GM18508 (cell line): Measurements from ENCODE around the gene VSTM1.
"Not testable (repeated sequence)": the region's sequence is repeated elsewhere in the genome, so short reads cannot be mapped to it uniquely, and the experiment has no call there.

Source experiments
- ATAC-seq: cut with Tn5 transposase; IDR thresholded peaks from one replicate; pipeline ENCODE4 v1.9.1; 2021; ENCODE audit warnings: moderate number of reproducible peaks; ENCODE audit not compliant: insufficient read depth, unreplicated experiment

Gene VSTM1

GRCh38 chr19:54077334-54077733, 13.6 kb upstream of the VSTM1 start:
- ATAC-seq: no peak

GRCh38 chr19:54074851-54075250, 11.2 kb upstream of the VSTM1 start:
- no peak for ATAC-seq

- no peak for ATAC-seq
Measured at GRCh38 chr19:54073829-54074228, 10.1 kb upstream of the VSTM1 start.

DNA sequence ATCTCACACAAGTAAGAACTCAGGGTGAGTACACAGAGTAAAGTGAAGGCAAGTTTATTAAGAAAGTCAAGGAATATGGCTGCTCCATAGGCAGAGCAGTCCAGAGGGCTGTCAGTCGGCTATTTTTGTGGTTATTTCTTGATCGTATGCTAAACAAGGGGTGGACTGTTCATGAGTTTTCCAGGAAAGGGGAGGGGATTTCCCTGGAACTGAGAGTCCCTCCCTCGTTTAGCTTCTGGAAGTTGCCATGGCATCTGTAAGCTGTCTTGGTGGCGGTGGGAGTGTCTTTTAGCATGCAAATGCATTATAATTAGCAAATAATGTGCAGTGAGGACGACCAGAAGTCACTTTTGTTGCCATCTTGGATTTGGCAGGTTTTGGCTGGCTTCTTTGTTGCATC, 5.8 kb upstream of the VSTM1 start:
- no peak for ATAC-seq

GRCh38 chr19:54062643-54063042, 1.1 kb downstream of the VSTM1 start:
- no peak for ATAC-seq

DNA sequence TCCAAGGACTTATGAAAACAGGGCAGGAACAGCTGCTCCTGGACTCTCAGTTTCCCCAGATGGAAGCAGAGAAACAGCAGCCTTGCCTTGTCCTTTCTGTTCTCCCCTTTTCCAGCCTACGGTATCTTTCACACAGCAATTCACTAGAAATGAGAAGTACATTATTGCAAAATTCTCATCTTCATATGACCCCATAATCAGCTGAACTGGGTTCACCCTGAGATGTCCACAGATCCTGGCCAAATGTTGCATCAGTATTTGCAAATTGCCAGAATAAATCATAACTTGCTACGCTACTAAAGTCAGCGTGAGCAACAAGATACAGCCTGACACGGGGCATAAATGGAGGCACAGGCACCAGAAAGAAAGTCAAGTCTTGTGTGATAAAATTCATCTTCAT, 16.1 kb downstream of the VSTM1 start:
- ATAC-seq: no peak

DNA sequence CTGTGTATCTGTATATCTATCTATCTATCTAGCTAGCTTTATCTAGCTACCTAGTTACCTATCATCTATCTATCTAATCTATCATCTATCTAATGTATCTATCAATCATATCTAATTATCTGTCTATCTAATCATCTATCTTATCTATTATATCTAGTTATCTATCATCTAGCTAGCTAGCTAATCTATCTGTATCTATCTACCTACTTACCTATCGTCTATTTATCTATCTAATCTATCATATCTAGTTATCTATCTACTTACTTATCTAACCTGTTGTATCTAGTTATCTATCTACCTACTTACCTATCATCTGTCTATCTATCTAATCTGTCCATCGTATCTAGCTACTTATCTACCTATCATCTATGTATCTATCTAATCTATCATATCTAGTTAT, 17.9 kb downstream of the VSTM1 start:
- ATAC-seq: no peak

DNA sequence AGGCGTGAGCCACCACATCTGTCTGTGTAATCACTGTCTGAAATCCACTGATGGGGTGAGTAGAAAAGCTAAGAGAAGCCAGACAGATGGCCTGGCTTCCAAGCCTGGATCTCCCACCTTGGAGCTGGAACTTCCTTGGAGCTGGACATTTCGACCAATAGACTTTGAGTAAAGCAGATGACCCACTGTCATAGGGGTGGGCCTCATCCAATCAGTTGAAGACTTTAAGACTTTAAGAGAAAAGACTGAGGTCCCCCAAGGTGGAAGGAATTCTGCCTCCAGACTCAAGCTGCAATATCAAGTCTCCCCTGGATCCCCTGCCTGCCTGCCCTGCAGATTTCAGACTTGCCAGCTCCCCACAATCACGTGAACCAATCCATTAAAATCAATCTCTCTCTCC, 20.7 kb downstream of the VSTM1 start:
- ATAC-seq: no peak

- no peak for ATAC-seq
Measured at GRCh38 chr19:54041969-54042606, 21.6 kb downstream of the VSTM1 start.

GRCh38 chr19:54040003-54040402, 23.7 kb downstream of the VSTM1 start:
- ATAC-seq: no peak

DNA sequence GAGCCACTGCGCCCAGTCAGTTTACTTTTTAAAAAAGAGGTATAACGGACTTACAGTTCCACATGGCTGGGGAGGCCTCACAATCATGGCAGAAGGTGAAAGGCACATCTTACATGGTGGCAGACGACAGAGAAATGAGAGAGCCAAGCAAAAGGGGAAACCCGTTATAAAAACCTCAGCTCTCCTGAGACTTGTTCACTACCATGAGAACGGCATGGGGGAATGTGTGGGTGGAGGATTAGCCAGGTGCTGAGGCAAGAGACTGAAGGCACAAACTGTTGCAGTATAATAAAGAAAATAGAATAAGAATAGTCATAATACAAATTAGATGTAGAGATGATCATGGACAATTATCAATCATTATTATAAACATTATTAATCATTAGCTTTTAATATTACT, 27.2 kb downstream of the VSTM1 start:
- not testable (repeated sequence) for ATAC-seq

DNA sequence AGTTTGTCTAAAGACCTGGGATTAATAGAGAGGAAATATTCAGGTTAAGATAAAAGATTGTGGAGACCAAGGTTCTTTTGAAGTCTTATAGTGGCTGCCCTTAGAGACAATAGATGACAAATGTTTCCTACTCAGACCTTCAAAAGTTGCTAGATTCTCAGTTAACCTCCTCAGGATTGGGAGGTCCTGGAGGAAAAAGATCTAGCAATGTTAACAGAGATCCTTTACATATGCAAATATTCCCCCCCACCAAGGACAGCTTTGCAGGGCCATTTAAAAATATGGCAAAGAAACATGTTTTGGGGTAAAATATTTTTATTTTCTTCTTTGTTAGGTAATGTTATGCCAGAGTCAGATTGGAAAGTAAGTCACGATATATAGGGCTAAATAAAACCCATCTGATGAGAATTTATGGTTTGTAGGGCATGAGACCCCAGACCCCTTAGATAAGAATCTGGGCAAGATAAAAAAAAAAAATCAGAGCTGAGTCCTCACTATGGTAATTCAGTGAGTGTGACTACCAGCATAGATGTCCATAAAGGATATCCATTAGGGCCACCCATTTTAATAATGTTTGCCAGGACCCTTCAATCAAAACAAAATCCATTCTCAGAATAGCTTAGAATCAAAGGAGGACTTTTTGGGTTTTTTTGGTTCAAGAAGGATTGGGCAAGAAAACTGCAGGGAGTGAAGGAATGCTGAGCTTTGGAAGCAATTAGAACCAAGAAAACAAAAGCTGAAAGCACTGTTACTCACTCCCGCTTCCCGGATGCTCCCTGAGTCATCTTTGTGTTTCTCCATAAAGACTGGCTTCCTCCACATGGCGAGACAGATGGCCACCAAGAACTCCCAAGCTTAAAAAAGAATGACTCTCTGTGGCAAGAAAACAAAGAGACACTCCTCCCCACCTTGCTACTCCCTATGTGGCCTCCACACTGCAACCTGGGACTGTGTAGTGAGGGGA, 28.2 kb downstream of the VSTM1 start:
- ATAC-seq: no peak

- ATAC-seq: no peak
Measured at GRCh38 chr19:54030895-54031586, 32.7 kb downstream of the VSTM1 start.

DNA sequence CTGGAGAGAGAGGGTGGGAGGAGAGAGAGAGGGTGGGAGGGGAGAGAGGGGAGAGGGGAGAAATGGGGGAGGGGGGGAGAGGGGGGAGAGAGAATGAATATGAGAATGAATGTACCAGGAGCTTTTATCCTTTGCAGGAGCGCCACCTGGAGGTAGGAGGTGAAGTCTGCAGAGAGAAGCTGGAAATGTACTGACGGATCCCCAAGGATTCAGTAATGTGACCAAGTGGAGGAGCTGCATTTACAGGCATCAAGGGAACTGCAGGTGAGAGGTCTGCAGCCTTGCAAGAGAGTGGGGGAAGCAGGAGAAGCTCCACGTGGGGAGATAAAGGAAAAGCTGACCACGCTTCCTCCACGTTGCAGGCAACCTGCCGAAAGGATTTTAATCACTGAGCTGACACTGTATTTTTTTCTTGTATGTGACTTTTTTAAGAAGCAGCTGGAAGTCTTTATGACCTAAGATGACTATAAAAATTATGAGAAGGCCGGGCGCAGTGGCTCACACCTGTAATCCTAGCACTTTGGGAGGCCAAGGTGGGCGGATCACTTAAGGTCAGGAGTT, 33.7 kb downstream of the VSTM1 start:
- ATAC-seq: no peak

- ATAC-seq: no peak
Measured at GRCh38 chr19:54029301-54029700, 34.4 kb downstream of the VSTM1 start.

GRCh38 chr19:54026656-54027055, 37.0 kb downstream of the VSTM1 start:
- no peak for ATAC-seq

DNA sequence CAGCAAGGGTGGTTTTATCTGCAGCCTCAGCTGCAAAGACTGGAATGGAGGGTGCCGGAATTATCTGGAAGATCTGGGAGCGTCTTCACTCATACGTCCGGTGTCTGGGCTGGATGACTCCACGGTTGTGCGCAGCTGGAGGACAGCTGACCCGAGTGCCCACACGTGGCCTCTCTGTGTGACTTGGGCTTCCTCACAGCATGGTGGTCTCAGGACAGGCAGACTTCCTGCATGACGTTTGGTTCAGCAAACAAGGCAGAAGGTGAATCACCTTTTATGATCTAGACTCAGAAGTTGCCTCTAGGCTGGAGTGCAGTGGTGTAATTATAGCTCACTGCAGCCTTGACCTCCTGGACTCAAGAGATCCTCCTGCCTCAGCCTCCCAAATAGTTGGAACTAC, 39.0 kb downstream of the VSTM1 start:
- no peak for ATAC-seq

DNA sequence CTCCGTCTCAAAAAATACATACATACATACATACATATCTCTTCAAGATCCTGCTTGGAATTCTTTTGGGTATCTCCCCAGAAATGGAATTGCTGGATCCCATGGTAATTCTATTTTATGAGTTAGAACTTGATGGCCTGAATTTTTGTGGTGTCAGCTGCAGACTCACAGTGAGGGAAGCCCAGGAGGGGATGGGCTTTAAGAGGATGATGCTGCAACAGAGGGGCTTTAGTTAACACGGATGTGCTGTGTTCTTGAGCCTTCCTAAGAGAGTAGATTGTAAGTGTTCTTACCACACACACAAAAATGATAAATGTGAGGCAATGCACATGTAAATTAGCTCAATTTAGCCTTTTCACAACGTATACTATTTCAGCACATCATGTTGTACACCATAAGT, 40.5 kb downstream of the VSTM1 start:
- no peak for ATAC-seq

DNA sequence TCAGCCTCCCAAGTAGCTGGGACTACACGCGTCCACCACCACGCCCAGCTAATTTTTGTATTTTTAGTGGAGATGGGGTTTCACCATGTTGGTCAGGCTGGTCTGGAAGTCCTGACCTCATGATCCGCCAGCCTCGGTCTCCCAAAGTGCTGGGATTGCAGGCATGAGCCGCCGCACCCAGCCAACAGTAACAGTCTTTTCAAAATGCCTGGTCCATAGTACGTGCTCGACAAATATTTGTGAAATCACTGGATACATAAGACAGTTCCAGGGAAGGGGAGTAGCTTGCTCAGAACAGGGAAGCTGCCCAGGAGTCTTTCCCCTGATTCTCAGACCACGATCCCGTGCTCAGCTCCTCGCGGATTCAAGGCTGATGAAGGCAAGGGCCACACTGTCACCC, 41.8 kb downstream of the VSTM1 start:
- ATAC-seq: no peak

DNA sequence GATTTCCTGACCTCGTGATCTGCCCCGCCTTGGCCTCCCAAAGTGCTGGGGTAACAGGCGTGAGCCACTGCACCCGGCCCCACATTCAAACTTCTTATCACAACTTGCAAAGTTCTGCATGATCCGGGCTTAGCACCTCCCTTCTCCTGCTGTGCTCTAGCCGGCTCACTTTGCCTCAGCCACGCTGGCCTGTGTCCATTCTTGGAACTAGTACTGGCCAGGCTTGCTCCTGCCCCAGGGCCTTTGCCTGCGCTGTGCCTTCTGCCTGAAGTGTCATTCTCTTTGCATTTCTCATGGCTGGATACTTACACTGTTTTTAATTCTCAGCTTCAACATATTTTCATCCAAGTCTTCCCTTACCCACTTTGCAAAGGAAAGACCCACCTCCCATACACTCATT, 42.3 kb downstream of the VSTM1 start:
- ATAC-seq: no peak

DNA sequence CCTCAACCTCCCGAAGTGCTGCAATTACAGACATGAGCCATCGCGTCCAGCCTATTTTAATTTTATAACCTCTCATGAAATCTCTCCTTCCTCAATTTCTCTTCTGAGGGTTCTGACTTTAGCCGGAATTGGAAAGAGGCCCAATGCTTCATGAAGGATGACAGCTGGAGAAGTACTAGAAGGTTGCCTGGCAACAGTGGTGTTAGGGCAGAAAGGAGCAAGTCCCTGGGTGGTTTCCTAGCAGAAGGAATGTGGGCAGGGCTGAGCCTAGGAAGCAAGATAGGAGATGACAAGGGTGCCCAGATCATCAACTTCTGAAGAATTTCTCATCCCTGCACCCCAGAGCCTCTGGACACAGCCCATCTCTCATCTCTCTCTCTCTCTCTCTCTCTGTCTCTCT, 46.4 kb downstream of the VSTM1 start:
- ATAC-seq: no peak
